ENCODE data around the gene C17orf78.
"Not testable (repeated sequence)": the region's sequence is repeated elsewhere in the genome, so short reads cannot be mapped to it uniquely, and the experiment has no call there.

C17orf78 gene

GRCh38 chr17:37441369-37442014 lies 65.7 kb downstream of the C17orf78 start:
- H3K27me3 ChIP-seq (replicated peaks; ENCODE audit: control insufficient read depth, insufficient read depth, low read length); H3K9me3 ChIP-seq (ENCODE audit: control insufficient read depth, low read length); H3K4me3 ChIP-seq (ENCODE audit: low read length); H3K9ac ChIP-seq (ENCODE audit: low read length); H3K4me1 ChIP-seq (ENCODE audit: control insufficient read depth, insufficient read depth, low read length); DNase-seq (ENCODE audit: low read depth): not testable (repeated sequence)
- H3K36me3 ChIP-seq (ENCODE audit: control insufficient read depth, insufficient read depth, low read length, severe bottlenecking): peaks cover 78% of the 10 kb centered on the region
